GM12865 (cell line): ENCODE measurements around the gene ALPK3.
"Not testable (repeated sequence)": the region's sequence is repeated elsewhere in the genome, so short reads cannot be mapped to it uniquely, and the experiment has no call there.

Source experiments
- DNase-seq: peaks from one replicate; pipeline ENCODE4 v3.0.0; 2010; ENCODE audit warnings: low read depth
- H3K4me3 ChIP-seq: 2 replicates; pipeline ENCODE4 v1.5.1; 2011; ENCODE audit warnings: mild to moderate bottlenecking, low read depth, low read length, control low read depth
- CTCF ChIP-seq: IDR thresholded peaks from 2 replicates; pipeline ENCODE4 v1.5.1; 2011; ENCODE audit warnings: low read length, control low read depth, low read depth, inconsistent platforms; ENCODE audit not compliant: insufficient read depth; ENCODE audit errors: missing control alignments

Gene ALPK3

GRCh38 chr15:84840255-84840654 is 23.1 kb downstream of the ALPK3 start:
- H3K4me3 ChIP-seq, result no peak overlapping the region
- TF ChIP-seq CTCF, result no peak
- DNase-seq, result no peak

- DNase-seq, result no peak
- no peak overlapping the region for H3K4me3 ChIP-seq
- no peak for TF ChIP-seq CTCF
Observed at GRCh38 chr15:84840741-84841429, 23.7 kb downstream of the ALPK3 start.

GRCh38 chr15:84842781-84843180 is 25.6 kb downstream of the ALPK3 start:
- TF ChIP-seq CTCF, result no peak
- H3K4me3 ChIP-seq, result no peak overlapping the region
- DNase-seq, result no peak

- TF ChIP-seq CTCF, result no peak
- no peak for DNase-seq
Observed at GRCh38 chr15:84844964-84845363, 27.8 kb downstream of the ALPK3 start.

GRCh38 chr15:84845631-84846030 is 28.5 kb downstream of the ALPK3 start:
- H3K4me3 ChIP-seq, result not testable (repeated sequence)
- TF ChIP-seq CTCF, result peak; percentile 60
- peak; percentile 66 for DNase-seq

More at GRCh38 chr15:84844964-84845363, 27.8 kb downstream of the ALPK3 start:
- no peak overlapping the region for H3K4me3 ChIP-seq

GRCh38 chr15:84846269-84846668 is 29.1 kb downstream of the ALPK3 start:
- TF ChIP-seq CTCF, result no peak

GRCh38 chr15:84847382-84847781 is 30.2 kb downstream of the ALPK3 start:
- no peak for TF ChIP-seq CTCF
- no peak for DNase-seq
- no peak overlapping the region for H3K4me3 ChIP-seq

More at GRCh38 chr15:84846269-84846668, 29.1 kb downstream of the ALPK3 start:
- no peak for DNase-seq
- H3K4me3 ChIP-seq, result no peak overlapping the region
